ENCODE measurements around the gene PRSS57. TPM values are rescaled to one million over a fixed set of nuclear protein-coding genes. Genes with fewer than 3 reads are reported as not detected.

The PRSS57 gene
- total RNA-seq, 1 donor from 2014 or later = not detected

- DNase-seq (ENCODE audit: low spot score) = no peak
Observed at GRCh38 chr19:638906-639252, 56.4 kb downstream of the PRSS57 start.

Other genes starting within 250 kb of the PRSS57 start
- 139 TPM for gene SHC2, start 234.4 kb downstream of the PRSS57 start, total RNA-seq
- 5.8 TPM for gene MADCAM1, start 199.0 kb downstream of the PRSS57 start, total RNA-seq
- gene TPGS1, start 188.0 kb downstream of the PRSS57 start, total RNA-seq = 33.8 TPM
- gene CDC34, start 163.7 kb downstream of the PRSS57 start, total RNA-seq = 53.3 TPM
- gene GZMM, start 151.4 kb downstream of the PRSS57 start, total RNA-seq = 2.7 TPM
- 480 TPM for gene BSG, start 122.9 kb downstream of the PRSS57 start, total RNA-seq
- gene HCN2, start 105.6 kb downstream of the PRSS57 start, total RNA-seq = 0.40 TPM
- gene POLRMT, start 61.9 kb downstream of the PRSS57 start, total RNA-seq = 56.0 TPM
- gene FGF22, start 55.6 kb downstream of the PRSS57 start, total RNA-seq = 0.17 TPM
- 34.8 TPM for gene RNF126, start 32.2 kb downstream of the PRSS57 start, total RNA-seq
- 39.1 TPM for gene FSTL3, start 19.1 kb downstream of the PRSS57 start, total RNA-seq
- 26.1 TPM for gene PALM, start 13.5 kb upstream of the PRSS57 start, total RNA-seq
- gene MISP, start 55.7 kb upstream of the PRSS57 start, total RNA-seq = 79.4 TPM
- gene PTBP1, start 102.0 kb upstream of the PRSS57 start, total RNA-seq = 270 TPM
- gene PLPPR3, start 126.5 kb upstream of the PRSS57 start, total RNA-seq = 0.20 TPM
- not detected for gene AZU1, start 132.4 kb upstream of the PRSS57 start, total RNA-seq
- not detected for gene PRTN3, start 145.5 kb upstream of the PRSS57 start, total RNA-seq
- gene ELANE, start 156.9 kb upstream of the PRSS57 start, total RNA-seq = not detected
- 133 TPM for gene CFD, start 164.2 kb upstream of the PRSS57 start, total RNA-seq
- gene MED16, start 197.7 kb upstream of the PRSS57 start, total RNA-seq = 66.9 TPM
- gene RNU6-9, start 198.0 kb upstream of the PRSS57 start, total RNA-seq = not detected
- gene R3HDM4, start 217.8 kb upstream of the PRSS57 start, total RNA-seq = 47.5 TPM
- 0.17 TPM for gene KISS1R, start 221.9 kb upstream of the PRSS57 start, total RNA-seq
- 7.0 TPM for gene ARID3A, start 230.6 kb upstream of the PRSS57 start, total RNA-seq

Data from mucosa of gallbladder (tissue), 1 donor.